Erythroblast (primary cell): Measurements from ENCODE around the gene IQCB1.
"Not testable (repeated sequence)": the region's sequence is repeated elsewhere in the genome, so short reads cannot be mapped to it uniquely, and the experiment has no call there.

Source experiments
- DNase-seq, 2 experiments: peaks; one replicate each; lab custom pipeline; 2025; lab: John Stamatoyannopoulos, UW
- GATA1 ChIP-seq: IDR thresholded peaks from 2 replicates; pipeline ENCODE4 v1.6.1; 2011; ENCODE audit warnings: low read depth, mild to moderate bottlenecking, control low read depth, low read length, moderate library complexity
- POLR2A ChIP-seq: IDR thresholded peaks from 2 replicates; pipeline ENCODE4 v1.6.1; 2011; ENCODE audit warnings: mild to moderate bottlenecking, low read length

IQCB1 gene, protein sequence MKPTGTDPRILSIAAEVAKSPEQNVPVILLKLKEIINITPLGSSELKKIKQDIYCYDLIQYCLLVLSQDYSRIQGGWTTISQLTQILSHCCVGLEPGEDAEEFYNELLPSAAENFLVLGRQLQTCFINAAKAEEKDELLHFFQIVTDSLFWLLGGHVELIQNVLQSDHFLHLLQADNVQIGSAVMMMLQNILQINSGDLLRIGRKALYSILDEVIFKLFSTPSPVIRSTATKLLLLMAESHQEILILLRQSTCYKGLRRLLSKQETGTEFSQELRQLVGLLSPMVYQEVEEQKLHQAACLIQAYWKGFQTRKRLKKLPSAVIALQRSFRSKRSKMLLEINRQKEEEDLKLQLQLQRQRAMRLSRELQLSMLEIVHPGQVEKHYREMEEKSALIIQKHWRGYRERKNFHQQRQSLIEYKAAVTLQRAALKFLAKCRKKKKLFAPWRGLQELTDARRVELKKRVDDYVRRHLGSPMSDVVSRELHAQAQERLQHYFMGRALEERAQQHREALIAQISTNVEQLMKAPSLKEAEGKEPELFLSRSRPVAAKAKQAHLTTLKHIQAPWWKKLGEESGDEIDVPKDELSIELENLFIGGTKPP

DNA sequence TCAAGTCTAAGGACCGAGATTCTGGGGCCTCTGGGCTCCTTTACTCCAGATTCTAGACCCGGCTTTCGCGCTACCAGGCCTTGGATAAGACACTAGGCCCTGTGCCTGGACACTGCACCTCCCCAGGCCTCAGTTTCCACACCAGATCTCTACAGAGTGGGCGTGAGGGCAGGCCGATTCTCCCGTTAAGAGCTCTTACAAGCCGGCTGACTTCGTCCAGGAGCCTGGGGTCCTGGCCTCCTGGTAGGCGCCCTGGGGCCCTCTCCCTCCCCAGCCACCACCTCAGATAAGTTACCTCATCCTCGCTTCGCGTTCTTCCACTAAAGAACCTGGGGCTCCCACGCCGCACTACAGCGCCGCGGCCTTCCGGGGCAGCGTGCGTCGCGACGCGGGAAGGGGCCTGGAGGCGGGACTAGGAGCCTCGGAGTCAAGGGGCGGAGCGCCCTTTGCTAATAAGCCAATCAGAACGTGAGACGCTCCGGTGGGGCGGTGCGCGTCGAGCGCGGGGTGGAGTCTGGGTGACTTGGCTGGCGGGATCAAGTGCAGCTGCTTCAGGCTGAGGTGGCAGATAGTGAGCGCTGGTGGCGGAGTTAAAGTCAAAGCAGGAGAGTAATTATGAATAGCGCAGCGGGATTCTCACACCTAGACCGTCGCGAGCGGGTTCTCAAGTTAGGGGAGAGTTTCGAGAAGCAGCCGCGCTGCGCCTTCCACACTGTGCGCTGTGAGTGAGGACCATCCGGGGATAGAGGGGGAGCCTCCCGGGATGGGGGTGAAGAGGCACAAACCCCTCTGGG is at the start of gene IQCB1, which contains the start of gene EAF2:
TSS of gene IQCB1 (minus strand) at position 390 of the 794 bp plus-strand sequence. CDS start 6,100 bp downstream, outside the sequence.
TSS of gene EAF2 (plus strand) at position 539 of the 794 bp plus-strand sequence. CDS start at position 616, 77 bp downstream.
- TF ChIP-seq GATA1 (no peak), POLR2A (peak; percentile 96)
- peak; percentile 98 to 99 for DNase-seq

DNA sequence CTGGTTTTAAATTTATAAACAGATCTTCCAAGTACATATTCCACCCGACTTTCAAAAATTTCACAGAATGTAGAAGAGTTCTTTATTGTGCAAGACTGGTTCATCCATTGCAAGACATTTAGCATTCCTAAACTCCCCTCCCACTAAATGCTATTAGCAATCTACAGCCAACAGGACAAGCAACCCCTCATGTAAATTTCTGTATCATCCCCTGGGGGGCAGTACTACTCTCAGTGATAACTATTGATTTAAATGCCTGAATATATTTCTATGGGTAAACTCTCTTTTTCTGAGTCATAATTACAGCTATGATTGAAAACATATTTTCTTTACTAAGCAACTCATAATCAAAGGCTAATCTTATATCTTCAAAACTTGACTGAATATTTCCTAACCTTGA is 48.6 kb upstream of the IQCB1 start:
- DNase-seq, result peak; percentile 16 to 39
- TF ChIP-seq POLR2A (no peak), GATA1 (no peak)

DNA sequence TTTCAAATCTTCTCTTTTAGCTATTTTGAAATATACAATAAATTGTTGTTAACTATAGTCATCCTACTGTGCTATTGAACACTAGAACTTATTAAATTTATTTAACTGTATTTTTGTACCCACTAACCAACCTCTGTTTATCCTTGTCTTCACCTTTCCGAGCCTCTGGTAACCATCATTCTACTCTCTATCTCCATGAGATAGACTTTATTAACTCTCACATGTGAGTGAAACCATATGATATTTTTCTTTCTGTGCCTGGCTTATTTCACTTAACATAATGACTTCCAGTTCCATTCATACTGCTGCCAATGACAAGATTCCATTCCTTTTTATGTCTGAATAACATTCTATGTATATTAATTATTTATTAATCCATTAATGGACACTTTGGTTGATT is 43.6 kb upstream of the IQCB1 start:
- TF ChIP-seq POLR2A, result no peak
- no peak for TF ChIP-seq GATA1

DNA sequence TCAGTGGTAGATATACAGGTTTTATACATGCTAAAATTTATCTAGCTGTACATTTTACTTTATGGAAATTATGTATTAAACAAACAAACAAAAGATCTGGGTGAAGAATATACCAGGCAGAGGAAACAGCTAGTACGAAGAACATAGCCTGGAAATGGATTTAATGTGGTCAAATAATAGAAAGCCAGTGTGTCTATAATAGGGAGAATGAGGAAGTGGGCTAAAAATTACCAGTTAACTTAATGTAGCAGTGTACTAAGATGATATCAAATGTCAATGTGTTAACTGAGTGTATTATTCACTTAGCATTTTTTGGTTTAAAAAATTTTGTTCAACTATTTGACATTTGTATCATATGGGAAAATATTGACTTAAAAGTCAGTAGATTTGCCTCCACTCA is 36.6 kb upstream of the IQCB1 start:
- no peak for DNase-seq
- no peak for TF ChIP-seq GATA1
- no peak for TF ChIP-seq POLR2A

More for the DNA sequence above, 43.6 kb upstream of the IQCB1 start:
- DNase-seq, result no peak

DNA sequence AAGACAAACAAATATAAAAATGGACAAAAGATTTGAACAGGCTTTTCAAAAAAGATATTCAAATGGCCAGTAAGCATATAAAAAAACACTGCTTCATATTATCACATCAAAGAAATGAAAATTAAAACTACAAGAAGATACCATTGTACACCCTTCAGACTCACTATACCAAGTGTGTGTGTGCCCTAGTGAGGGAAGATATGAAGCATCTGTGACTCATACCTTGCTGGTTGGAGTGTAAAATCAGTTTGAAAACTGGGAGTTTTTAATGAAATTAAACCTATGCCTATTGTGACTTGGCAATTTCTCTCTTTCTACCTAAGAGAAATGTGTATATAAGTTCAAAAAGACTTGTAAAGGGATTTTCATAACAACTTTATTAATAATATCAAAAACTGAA is 35.9 kb upstream of the IQCB1 start:
- TF ChIP-seq POLR2A (no peak), GATA1 (no peak)

DNA sequence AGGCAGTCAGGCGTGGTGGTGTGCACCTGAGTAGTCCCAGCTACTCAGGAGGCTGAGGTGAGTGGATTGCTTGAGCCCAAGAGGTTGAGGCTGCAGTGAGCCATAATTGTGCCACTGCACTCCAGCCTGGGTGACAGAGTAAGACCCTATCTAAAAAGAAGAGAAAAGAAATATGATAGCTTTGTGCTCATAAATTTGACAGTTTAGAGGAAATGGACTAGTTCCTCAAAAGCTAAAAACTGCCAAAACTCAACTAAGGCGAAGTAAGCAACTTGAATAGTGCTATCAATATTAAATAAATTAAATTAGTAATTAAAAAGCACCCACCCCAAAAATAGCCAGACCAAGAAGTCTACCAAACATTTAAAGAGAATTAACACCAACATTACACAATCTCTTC is 34.9 kb upstream of the IQCB1 start:
- no peak for TF ChIP-seq GATA1
- no peak for TF ChIP-seq POLR2A
- no peak for DNase-seq

More for the DNA sequence above, 35.9 kb upstream of the IQCB1 start:
- DNase-seq, result no peak

DNA sequence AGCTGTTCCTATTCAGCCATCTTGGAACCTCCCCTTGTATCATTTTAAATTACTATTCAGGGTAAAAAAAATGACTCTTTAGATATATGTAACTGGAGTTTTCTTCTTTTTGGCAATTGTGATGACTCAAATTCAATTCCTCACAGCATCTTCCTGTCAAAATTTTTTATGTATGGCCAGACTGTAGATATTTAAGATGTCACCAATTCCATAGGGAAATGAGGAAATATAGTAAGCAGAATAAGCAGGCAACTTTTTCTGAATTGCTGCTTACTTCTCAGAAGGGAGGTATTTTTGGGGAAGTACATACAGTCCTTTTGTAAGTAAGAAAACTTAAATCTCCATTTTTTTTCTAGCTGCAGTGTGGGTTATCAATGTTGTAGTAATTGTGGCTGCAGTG is 28.9 kb upstream of the IQCB1 start:
- no peak for DNase-seq
- TF ChIP-seq GATA1, result no peak
- TF ChIP-seq POLR2A, result no peak

DNA sequence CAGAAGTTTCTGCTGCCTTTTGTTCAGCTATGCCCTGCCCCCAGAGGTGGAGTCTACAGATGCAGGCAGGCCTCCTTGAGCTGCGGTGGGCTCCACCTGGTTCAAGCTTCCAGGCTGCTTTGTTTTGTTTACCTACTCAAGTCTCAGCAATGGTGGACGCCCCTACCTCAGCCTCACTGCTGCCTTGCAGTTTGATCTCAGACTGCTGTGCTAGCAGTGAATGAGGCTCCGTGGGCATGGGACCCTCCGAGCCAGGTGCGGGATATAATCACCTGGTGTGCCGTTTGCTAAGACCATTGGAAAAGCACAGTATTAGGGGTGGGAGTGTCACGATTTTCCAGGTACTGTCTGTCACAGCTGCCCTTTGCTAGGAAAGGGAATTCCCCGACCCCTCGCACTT is 28.4 kb upstream of the IQCB1 start:
- DNase-seq, result not testable (repeated sequence)

DNA sequence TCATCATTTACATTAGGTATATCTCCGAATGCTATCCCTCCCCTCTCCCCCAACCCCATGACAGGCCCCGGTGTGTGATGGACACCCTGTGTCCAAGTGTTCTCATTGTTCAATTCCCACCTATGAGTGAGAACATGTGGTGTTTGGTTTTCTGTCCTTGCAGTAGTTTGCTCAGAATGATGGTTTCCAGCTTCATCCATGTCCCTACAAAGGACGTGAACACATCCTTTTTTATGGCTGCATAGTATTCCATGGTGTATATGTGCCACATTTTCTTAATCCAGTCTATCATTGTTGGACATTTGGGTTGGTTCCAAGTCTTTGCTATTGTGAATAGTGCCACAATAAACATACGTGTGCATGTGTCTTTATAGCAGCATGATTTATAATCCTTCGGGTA is 22.9 kb upstream of the IQCB1 start:
- DNase-seq, result not testable (repeated sequence)

DNA sequence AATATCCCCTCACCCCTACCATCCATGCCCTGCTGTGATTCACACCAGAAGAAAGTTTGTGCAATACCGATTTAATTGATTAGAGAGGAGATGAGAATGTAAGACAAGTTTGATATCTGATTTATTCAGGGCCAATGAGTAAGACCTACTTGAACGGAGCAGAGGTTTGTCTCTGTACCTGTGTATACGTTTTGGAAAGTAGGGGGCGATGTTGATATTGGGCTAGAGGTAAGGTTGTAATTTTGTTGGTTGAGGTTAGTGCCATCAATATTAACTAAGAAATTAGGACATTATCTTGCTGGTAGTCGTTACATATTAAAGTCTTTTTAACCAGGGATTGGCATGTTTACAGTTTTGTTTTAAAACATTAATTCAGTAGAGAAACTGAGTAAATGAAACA is 20.7 kb upstream of the IQCB1 start:
- DNase-seq, result peak in 1 of 2 experiments; percentile 31
- no peak for TF ChIP-seq POLR2A

DNA sequence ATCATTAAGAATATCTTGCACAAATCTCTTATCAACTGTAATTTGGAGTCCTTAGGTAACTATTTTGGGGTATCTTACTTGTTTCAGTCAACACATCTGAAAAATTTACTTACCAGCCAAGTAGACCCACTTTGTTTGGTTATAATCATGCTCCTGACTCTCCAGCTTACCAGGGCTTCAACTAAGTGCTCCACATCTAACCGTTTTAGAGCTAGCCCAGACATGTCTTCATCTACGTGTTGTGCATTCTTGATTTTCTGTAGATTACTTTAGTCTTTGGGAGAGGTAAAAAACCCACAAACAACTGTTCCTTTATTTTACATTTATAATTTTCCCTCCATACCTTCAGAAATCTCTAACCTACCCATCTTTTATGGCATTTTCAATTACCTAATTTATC is 17.4 kb upstream of the IQCB1 start:
- no peak for TF ChIP-seq GATA1
- DNase-seq, result no peak

DNA sequence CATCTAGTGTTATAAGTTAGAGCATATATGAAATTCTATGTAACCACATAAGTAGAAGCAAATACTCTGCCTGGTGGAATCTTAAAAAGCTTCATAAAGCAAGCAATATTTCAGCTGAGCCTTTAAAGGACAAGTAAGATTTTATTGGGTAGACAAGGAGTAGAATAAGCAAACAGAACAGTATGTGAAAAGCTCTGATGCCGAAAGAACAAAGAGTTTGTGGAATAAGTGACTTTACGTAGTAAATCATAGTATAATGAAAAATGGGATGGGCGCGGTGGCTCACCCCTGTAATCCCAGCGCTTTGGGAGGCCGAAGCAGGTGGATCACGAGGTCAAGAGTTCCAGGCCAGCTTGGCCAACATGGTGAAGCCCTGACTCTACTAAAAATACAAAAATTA is 10.0 kb upstream of the IQCB1 start:
- no peak for TF ChIP-seq POLR2A
- no peak for TF ChIP-seq GATA1
- DNase-seq, result no peak

DNA sequence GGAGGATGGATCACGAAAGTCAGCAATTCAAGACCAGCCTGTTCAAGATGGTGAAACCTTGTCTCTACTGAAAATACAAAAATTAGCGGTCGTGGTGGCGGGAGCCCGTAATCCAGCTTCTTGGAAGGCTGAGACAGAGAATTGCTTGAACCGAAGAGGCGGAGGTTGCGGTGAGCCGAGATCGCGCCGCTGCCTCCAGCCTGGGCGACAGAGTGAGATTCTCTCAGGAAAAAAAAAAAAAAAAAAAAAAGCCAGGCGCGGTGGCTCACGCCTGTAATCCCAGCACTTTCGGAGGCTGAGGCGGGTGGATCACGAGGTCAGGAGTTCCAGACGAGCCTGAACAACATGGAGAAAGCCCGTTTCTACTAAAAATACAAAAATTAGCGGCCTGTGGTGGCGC is 5.1 kb upstream of the IQCB1 start:
- TF ChIP-seq GATA1, result no peak
- TF ChIP-seq POLR2A, result no peak
- DNase-seq, result no peak

DNA sequence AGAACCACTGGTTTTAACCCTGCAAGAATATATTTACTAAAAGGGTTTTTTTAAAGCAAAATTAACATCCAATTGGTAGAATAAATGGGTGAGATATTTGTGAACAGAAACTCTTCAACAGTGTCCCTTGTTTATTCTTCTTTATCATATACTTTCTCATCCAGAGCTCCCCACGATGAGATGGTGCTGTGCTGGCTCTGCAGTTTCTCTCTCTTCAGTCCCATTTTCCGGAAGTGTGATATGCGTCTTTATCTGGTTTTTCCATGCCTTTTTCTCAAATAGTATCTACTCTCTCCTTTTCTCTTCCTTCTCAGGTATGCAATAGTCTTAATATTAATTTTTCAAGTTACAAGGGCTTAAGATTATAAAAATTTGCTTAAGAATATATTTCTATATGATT is 1.6 kb upstream of the IQCB1 start:
- no peak for TF ChIP-seq GATA1
- TF ChIP-seq POLR2A, result no peak
- peak; percentile 31 to 44 for DNase-seq
